NCI-H1048 (cell line): ENCODE data around the gene PTPRCAP.
"Not testable (repeated sequence)": the region's sequence is repeated elsewhere in the genome, so short reads cannot be mapped to it uniquely, and the experiment has no call there.

Experiments used
- DNase-seq: peaks from one replicate; lab custom pipeline; 2025; lab: John Stamatoyannopoulos, UW

PTPRCAP gene

GRCh38 chr11:67409261-67409666, 28.2 kb downstream of the PTPRCAP start:
- no peak for DNase-seq

GRCh38 chr11:67408437-67409200, 28.9 kb downstream of the PTPRCAP start:
- no peak for DNase-seq

DNA sequence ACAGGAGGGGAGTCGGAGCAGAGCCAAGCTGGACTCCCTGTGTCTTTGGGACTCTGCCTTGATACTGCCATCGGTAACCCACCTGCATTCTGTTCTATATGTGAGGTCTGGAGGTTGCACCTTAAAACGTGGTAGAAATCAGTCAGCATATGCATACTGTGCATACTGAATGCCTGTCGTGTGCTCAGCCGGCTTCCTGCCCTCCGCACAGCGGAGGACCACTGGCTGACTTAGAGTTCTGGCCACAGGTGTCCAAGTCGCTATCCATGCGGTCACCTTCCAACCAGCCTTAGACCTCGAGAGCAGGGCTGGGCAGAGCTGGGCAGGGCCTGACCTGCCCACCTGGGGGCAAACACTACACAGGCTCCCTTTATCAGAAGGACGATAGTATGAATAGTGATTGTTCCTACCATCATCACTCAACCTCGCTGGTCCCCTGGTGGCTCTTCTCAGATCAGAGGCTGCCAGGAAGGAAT, 29.8 kb downstream of the PTPRCAP start:
- no peak for DNase-seq

- DNase-seq, result no peak
Observed at GRCh38 chr11:67406969-67407687, 30.4 kb downstream of the PTPRCAP start.

GRCh38 chr11:67406420-67406968, 31.0 kb downstream of the PTPRCAP start:
- DNase-seq, result no peak

DNA sequence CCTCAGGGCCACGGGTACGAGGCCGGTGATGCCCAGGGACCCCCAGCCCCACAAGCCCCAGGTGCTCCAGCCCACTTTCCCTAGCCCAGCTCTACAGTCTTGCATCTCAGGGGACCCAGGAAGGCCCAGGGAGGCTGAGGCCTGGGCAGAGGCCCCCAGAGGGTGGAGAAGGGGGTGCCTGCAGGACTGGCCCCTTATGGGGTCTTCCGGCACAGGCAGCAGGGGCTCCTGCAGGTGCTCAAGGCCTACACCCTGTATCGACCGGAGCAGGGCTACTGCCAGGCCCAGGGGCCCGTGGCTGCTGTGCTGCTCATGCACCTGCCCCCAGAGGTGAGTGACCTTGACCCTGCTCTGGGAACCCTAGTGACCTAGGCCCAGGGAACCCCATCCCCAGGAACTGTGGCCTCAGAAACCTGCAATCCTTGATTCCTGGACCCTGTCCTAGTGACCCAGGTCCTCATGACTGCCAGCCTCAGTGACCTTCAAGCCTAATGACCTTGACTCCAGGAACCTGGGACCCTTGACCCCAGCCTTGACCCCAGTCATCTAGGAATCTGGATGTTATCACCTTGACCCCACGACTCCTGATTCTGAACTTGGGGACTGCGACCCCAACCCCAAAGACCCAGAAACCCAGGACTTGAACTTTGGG, 31.7 kb downstream of the PTPRCAP start:
- no peak for DNase-seq

GRCh38 chr11:67405196-67405567, 32.3 kb downstream of the PTPRCAP start:
- no peak for DNase-seq

- no peak for DNase-seq
Observed at GRCh38 chr11:67404515-67405195, 32.8 kb downstream of the PTPRCAP start.

GRCh38 chr11:67403085-67403484, 34.4 kb downstream of the PTPRCAP start:
- DNase-seq, result not testable (repeated sequence)

DNA sequence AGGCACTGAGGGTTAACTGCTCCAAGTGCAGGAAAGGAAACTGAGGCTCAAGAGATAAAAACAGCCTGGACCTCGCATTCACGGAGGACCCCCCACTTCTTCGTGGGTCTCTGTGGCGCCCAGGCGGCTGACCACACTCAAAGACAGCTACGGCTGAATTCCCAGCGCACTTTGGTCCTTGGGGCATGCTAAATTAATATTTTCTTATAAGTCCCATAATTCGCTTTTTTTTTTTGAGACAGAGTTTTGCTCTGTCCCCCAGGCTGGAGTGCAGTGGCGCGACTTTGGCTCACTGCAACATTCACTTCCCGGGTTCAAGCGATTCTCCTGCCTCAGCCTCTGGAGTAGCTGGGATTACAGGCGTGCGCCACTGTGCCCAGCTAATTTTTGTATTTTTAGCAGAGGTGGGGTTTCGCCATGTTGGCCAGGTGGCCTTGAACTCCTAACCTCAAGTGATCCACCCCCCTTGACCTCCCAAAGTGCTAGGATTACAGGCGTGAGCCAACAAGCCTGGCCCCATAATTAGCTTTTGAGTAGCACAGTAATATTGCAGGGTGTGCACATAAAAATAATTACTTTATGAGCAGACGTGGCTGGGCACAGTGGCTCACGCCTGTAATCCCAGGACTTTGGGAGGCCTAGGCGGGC, 35.2 kb downstream of the PTPRCAP start:
- not testable (repeated sequence) for DNase-seq

DNA sequence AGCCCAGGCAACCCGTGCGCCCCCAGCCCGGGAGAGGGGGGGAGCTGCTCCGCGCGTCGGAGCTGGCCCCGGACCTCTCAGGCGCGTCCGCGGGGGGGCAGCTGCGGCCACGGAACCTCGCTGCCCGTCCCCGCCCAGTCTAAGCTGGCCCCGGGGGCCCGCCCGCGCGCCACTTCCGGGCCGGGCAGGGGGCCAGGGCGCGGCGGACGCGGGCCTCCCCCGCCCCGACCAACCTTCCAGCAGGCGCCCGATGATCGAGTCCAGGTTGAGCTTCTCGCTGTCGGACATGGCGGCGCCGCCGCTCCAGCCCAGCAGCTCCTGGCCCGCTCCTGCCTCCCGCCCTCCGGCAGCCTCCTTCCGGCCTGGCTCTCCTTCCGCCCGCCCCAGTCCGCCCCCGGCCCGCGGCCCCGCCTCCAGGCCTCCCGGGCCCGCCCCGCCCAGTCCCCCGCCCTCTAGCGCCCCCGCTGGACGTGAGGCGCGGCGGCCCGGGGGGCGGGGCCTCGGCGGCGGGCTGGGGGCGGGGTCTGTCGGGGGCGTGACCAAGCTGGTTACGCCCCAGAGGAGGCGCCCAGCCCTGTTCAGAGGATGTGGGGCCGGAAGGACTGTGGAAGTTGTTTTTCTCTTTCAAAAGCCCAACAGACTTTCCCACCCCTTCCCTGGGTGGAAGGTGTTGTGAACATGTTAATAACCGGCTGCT, 35.8 kb downstream of the PTPRCAP start, which contains the start of gene PPP1CA:
Gene PPP1CA (minus strand): TSS at position 364 of the 697 bp plus-strand sequence. CDS start 76 bp downstream, at position 288.
- peak; percentile 66 for DNase-seq

DNA sequence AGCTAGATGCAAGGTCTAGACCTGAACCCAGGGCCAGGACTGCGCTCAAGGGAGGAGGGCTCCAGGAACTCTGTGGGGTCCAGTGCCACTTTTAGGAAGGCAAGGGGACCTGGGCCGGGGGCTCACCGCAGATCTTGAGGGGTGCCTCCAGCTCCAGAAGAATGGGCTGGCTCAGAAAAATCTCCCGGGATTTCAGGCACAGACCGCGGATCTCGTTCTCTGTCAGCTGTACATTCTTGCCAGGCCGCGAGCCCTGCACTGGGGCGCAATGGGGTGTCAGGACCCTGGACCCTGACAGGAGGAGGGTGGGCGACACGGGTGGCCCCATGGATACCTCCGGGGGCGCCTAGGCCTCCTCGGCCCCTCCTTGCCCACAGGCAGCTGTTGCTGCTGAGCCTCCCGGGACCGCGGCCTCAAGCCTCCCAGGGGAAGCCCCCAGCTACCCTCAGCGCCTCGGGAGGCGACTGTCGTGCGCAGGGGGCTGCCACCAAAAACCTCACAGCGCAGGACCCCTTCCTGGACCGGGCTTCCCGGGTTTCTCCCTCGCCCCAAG, 36.5 kb downstream of the PTPRCAP start:
- no peak for DNase-seq

DNA sequence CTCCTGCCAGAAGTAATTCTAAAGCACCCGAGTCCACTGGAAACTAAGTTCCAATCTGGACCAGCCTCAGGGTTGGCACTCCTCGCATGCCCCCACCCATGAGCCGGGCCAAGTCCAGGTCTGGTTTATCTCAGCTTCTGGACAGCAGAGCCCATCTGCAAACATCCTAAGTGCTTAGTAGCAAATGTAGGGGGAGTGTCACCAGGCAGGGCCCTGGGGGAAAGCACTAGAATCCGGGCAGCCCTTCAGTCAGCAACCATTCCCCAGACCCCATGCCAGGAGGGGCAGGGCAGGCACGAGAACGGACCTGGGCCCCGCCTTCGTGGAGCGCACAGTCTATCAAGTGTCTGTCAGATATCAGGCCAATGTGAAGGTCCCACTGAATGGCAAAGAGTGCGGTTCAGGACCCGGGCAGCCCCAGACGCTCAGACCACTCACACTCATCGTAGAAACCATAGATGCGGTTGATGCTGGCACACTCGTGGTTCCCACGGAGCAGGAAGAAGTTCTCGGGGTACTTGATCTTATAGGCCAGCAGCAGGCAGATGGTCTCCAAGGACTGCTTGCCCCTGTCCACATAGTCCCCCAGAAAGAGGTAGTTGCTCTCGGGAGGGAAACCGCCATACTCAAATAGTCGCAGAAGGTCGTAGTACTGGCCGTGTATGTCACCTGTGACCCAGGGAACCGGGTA, 37.1 kb downstream of the PTPRCAP start:
- DNase-seq, result no peak

GRCh38 chr11:67398661-67399563, 38.6 kb downstream of the PTPRCAP start:
- no peak for DNase-seq

GRCh38 chr11:67397986-67398660, 39.4 kb downstream of the PTPRCAP start:
- no peak for DNase-seq

DNA sequence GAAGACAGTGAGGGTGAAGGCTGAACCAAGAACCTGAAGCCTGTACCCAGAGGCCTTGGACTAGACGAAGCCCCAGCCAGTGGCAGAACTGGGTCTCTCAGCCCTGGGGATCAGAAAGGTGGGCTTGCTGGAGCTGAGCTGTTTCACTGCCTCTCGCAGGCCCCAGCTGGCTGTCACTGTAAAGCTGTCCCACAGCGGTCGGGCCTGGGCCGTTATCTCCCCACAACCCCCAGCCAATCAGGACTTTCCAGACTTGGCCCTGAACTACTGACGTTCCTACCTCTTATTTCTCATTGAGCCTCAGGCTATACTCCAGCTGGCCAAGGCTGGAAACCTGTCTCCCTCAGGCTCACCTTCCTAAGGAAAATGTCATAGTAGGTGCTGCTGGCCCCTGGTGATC, 39.9 kb downstream of the PTPRCAP start:
- no peak for DNase-seq

DNA sequence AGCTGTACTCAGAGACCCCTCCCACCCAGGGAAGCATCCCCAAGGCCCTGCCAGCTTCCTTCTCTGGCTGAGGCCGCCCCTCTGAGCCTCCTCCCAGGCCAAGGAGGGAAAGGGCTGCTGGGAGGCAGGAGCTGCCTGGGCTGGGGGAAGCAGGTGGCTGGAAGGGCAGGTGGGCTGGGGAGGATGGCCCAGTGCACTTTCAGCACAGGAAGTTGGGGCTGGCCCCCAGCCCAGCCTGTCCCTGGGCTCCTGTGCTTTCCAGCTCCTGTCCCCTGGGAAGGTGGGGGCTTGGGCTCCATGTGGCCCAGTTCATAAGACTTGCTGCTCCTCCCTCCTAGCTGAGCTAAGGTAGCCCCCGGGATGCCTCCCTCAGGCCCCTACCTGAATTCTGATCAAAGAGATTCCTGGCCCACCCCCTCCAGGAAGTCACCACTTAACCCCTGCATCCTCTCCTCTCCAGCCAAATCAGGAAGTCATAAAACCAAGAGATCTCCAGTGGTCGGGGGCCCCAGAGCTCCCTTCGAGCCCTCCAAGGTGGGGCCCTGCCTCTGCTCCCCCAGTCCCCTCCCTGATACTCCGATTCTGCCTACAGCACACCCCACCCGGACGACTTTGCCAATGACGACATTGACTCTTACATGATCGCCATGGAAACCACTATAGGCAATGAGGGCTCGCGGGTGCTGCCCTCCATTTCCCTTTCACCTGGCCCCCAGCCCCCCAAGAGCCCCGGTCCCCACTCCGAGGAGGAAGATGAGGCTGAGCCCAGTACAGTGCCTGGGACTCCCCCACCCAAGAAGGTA, 40.7 kb downstream of the PTPRCAP start:
- DNase-seq, result no peak
